Measurements from ENCODE around the gene TYMS.
"Not testable (repeated sequence)": the region's sequence is repeated elsewhere in the genome, so short reads cannot be mapped to it uniquely, and the experiment has no call there.

TYMS gene

DNA sequence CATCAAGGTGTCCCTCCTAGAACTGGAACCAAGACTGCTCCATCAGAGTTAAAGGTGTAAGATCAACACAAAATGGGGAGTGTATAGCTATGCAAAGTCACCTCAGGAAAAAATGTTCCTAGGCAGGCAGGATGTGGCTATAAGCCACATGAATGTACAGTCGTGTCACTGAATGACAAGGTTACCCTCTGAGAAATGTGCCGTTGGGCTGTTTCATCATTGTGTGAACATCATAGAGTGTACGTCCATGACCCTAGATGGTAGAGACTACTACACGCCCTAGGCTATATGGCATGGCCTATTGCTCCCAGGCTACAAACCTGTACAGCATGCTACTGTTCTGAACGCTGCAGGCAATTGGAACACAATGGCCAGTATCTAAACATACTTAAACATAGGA lies 24.5 kb downstream of the TYMS start:
- DNase-seq (ENCODE audit: extremely low spot score) = no peak
- ChIA-PET POLR2A (no interaction called here), CTCF (no interaction called here)
- no peak for TF ChIP-seq ARNT (IDR thresholded peaks at IDR 0.05)

DNA sequence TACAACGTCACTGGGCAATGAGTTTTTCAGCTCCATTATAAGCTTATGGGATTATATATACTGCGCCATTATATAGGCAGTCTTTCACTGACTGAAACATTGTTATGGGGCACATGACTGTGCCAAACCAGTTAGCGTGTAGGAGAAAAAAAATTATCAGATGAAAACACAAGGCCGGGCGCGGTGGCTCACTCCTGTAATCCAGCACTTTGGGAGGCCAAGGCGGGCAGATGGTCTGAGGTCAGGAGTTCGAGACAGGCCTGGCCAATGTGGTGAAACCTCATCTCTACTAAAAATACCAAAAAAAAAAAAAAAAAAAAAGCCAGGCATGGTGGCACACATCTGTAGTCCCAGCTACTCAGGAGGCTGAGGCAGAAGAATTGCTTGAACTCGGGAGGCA lies 25.0 kb downstream of the TYMS start:
- POLR2A ChIA-PET; CTCF ChIA-PET; DNase-seq (ENCODE audit: extremely low spot score): not testable (repeated sequence)

DNA sequence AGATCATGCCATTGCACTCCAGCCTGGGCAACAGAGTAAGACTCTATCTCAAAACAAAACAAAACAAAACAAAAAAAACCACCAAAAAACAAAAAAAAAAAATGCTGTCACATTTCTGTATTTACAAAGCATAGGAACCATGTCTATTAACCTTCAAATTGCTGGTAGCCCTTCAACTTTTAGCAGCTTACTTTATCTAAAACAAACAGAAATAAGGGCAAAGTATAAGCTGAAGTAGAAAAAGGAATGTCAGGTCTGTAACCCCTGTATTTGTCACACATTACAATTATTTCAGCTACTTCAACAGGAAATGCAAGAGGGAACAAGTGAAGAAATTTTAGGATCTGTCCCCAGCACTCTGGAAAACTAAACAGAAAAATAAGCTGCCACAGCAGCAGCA lies 25.4 kb downstream of the TYMS start:
- DNase-seq (ENCODE audit: extremely low spot score) = no peak
- POLR2A ChIA-PET = interaction anchor here (0.6 to 0.7 kb wide), 3 partner anchors 9 to 351 kb away, joined by 3 to 4 read pairs (median 3); no protein-coding TSS in a partner anchor
- CTCF ChIA-PET = no interaction called here
- TF ChIP-seq LEF1 (IDR thresholded peaks at IDR 0.05; ENCODE audit: borderline replicate concordance) (no peak), NFRKB (IDR thresholded peaks at IDR 0.05) (no peak), FOXM1 (IDR thresholded peaks at IDR 0.05; ENCODE audit: borderline replicate concordance) (no peak), SP1 (IDR thresholded peaks at IDR 0.05) (no peak), ARNT (IDR thresholded peaks at IDR 0.05) (no peak), FOXA1 (IDR thresholded peaks at IDR 0.05) (no peak), FOXK2 (IDR thresholded peaks at IDR 0.05) (no peak), ELF4 (IDR thresholded peaks at IDR 0.05) (no peak), HDGF (IDR thresholded peaks at IDR 0.05; ENCODE audit: borderline replicate concordance) (no peak), ZNF384 (IDR thresholded peaks at IDR 0.05) (no peak), CTBP1 (IDR thresholded peaks at IDR 0.05; ENCODE audit: borderline replicate concordance) (no peak), L3MBTL2 (conservative IDR thresholded peaks at IDR 0.05) (no peak), TARDBP (IDR thresholded peaks at IDR 0.05) (no peak), BHLHE40 (IDR thresholded peaks at IDR 0.05; ENCODE audit: borderline replicate concordance) (no peak), SUZ12 (IDR thresholded peaks at IDR 0.05) (no peak)
- TF ChIP-seq, protein P1, sequence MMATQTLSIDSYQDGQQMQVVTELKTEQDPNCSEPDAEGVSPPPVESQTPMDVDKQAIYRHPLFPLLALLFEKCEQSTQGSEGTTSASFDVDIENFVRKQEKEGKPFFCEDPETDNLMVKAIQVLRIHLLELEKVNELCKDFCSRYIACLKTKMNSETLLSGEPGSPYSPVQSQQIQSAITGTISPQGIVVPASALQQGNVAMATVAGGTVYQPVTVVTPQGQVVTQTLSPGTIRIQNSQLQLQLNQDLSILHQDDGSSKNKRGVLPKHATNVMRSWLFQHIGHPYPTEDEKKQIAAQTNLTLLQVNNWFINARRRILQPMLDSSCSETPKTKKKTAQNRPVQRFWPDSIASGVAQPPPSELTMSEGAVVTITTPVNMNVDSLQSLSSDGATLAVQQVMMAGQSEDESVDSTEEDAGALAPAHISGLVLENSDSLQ (IDR thresholded peaks at IDR 0.05) = no peak

DNA sequence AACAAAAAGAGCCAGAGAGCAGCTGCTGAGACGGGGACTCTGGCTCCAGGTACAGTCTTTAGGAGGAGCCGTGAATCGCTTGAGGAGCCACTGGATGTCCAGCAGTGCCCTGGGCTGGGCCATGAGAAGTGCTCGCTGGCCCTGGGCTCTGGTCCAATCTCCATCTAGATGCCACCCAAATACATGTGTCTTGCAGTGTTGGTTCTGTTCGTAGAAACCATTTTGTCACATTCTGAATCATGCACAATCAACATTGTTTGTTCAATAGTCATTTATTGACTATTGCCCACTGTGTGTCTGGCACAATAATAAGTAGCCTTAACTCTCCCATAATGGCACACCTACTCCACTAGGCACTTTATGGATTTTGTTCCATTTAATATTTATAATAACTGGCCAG lies 26.1 kb downstream of the TYMS start:
- ChIA-PET CTCF (no interaction called here), POLR2A (no interaction called here)
- TF ChIP-seq FOXK2 (IDR thresholded peaks at IDR 0.05) (no peak), FOXM1 (IDR thresholded peaks at IDR 0.05; ENCODE audit: borderline replicate concordance) (no peak), ELF4 (IDR thresholded peaks at IDR 0.05) (no peak), NFRKB (IDR thresholded peaks at IDR 0.05) (no peak), BHLHE40 (IDR thresholded peaks at IDR 0.05; ENCODE audit: borderline replicate concordance) (no peak), LEF1 (IDR thresholded peaks at IDR 0.05; ENCODE audit: borderline replicate concordance) (no peak), FOXA1 (IDR thresholded peaks at IDR 0.05) (no peak), ARNT (IDR thresholded peaks at IDR 0.05) (no peak), ZNF384 (IDR thresholded peaks at IDR 0.05) (no peak)
- TF ChIP-seq, protein P1 (IDR thresholded peaks at IDR 0.05) = no peak
- no peak for DNase-seq (ENCODE audit: extremely low spot score)

DNA sequence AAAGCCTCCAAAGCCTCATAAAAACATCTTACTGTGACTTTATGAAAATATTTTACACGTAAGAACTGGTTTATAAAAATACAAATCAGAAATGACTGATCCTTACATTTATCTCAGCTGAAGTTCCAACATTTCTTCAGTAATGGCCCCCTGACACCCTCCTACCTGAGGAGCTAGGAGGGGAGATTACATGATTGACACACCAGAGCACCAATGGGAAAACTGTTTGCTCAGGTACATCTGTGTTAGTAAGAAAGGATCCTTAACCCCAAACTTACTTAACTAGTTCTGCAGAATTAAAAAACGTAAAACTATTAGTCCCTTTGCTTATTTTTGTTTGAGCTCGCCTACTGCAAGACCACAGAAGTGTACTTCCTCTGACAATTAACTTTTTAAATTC lies 28.0 kb downstream of the TYMS start:
- TF ChIP-seq SP1 (IDR thresholded peaks at IDR 0.05) = no peak
- TF ChIP-seq, protein P1 (IDR thresholded peaks at IDR 0.05) = peak; percentile 81
- ChIA-PET CTCF (no interaction called here), POLR2A (no interaction called here)
- DNase-seq (ENCODE audit: extremely low spot score) = no peak

DNA sequence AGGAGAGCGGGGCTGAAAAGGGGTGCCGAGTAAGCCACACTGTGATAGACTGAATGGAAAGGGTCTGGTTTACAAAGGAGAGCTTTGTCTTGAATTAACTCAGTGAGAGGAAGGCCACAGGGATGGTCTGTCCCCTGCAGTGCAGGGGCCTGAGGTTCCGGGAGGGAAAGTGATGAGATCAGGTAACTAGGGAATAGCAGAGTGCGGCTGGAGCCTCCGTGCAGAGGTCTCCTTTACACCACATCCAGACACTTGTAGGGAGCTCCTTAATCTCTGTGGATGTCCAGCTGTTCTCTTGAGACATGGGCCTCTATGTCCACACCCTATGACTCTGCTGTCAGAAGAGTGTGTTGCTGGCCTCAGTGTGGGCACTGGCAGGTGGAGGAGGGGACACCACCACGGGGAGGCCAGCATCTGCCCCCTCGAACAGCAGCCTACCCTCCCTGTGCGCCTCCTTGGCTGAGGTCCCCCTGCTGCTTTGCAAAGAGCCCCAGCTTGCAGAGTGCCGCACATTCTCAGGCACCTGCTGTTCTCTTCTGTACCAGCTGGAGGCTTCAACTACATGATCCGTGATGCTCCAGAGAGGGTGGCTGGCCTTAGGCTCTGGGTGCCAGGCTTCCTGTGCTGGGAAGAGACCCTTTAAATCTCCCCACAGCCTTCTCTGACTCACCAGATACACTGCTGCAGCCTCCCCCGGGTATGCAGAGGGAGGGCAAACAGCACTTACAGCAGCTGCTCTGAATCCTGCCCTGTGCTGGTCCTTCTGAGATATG lies 29.1 kb downstream of the TYMS start:
- ChIA-PET POLR2A (no interaction called here), CTCF (no interaction called here)
- TF ChIP-seq FOXK2 (IDR thresholded peaks at IDR 0.05) (no peak), SP1 (IDR thresholded peaks at IDR 0.05) (no peak), FOXM1 (IDR thresholded peaks at IDR 0.05; ENCODE audit: borderline replicate concordance) (no peak), SUZ12 (IDR thresholded peaks at IDR 0.05) (no peak), TARDBP (IDR thresholded peaks at IDR 0.05) (no peak), ARNT (IDR thresholded peaks at IDR 0.05) (no peak), ELF4 (IDR thresholded peaks at IDR 0.05) (no peak), LEF1 (IDR thresholded peaks at IDR 0.05; ENCODE audit: borderline replicate concordance) (no peak), HDGF (IDR thresholded peaks at IDR 0.05; ENCODE audit: borderline replicate concordance) (no peak), FOXA1 (IDR thresholded peaks at IDR 0.05) (no peak), CTBP1 (IDR thresholded peaks at IDR 0.05; ENCODE audit: borderline replicate concordance) (no peak), NFRKB (IDR thresholded peaks at IDR 0.05) (no peak), ZNF384 (IDR thresholded peaks at IDR 0.05) (no peak), BHLHE40 (IDR thresholded peaks at IDR 0.05; ENCODE audit: borderline replicate concordance) (no peak), L3MBTL2 (conservative IDR thresholded peaks at IDR 0.05) (no peak)
- TF ChIP-seq, protein P1 (IDR thresholded peaks at IDR 0.05) = no peak
- no peak for DNase-seq (ENCODE audit: extremely low spot score)

All from HEK293T (cell line).